Peyer's patch (tissue), 4 donors: ENCODE data around the gene TSPYL6.

Experiments
- POLR2A ChIP-seq, 2 donors: fragments of 450-650 bp; IDR thresholded peaks; one replicate each; pipeline ENCODE4 v1.5.1; 2017; ENCODE audit warnings: antibody characterized with exemption in 2 of 2, mild to moderate bottlenecking in 2 of 2, moderate library complexity in 2 of 2
- TF ChIP-seq, protein P1 (sequence below), 6 experiments: fragments of 450-650 bp in 4 of 6; fragments of 200-600 bp in 2 of 6; sonication (generic) in 1 of 6; IDR thresholded peaks; one replicate each; pipeline ENCODE4 v1.5.1; 2017 to 2019; ENCODE audit warnings: antibody characterized with exemption in 6 of 6, mild to moderate bottlenecking in 3 of 6, moderate library complexity in 1 of 6

DNA sequence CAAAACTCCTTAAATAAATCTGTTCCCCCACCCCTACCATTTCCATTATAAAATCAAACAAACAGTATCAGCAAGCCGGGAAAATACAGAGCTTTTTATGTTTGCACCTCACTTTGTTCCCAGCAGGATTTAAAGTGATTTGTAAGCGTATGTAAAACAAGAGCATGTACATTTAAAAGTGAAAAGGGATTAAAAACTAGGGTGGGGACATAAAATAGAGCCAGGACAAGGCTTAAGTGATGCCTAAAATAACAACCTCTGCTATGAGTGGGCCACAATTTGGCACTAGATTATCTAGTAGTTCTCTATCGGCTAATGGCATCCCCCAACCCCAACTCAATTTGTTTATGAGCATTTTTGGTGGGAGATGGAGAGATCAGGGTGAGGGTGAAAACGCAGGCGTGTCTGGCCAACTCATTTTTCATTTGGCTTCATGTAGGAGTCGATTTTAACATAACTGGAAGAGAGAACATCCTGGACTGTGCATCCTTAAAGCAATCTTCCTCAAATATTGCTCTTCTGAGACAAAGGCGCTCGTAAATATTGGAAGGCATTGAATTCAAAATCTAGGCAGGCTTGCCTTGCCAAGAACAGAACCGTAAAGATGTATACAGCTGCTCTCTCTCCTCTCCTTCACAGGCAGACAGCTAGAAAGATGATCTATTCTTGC is 34.5 kb upstream of the TSPYL6 start:
- TF ChIP-seq, protein P1, sequence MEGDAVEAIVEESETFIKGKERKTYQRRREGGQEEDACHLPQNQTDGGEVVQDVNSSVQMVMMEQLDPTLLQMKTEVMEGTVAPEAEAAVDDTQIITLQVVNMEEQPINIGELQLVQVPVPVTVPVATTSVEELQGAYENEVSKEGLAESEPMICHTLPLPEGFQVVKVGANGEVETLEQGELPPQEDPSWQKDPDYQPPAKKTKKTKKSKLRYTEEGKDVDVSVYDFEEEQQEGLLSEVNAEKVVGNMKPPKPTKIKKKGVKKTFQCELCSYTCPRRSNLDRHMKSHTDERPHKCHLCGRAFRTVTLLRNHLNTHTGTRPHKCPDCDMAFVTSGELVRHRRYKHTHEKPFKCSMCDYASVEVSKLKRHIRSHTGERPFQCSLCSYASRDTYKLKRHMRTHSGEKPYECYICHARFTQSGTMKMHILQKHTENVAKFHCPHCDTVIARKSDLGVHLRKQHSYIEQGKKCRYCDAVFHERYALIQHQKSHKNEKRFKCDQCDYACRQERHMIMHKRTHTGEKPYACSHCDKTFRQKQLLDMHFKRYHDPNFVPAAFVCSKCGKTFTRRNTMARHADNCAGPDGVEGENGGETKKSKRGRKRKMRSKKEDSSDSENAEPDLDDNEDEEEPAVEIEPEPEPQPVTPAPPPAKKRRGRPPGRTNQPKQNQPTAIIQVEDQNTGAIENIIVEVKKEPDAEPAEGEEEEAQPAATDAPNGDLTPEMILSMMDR (IDR thresholded peaks at IDR 0.05), result no peak
- no peak for TF ChIP-seq POLR2A (IDR thresholded peaks at IDR 0.05)
